Stimulated activated CD4-positive, alpha-beta T cell treated with anti-CD3 and anti-CD28 coated beads, TNF-alpha, amount 100 ng/mL, for 4 hours (primary cell): ENCODE measurements around the gene ARHGEF1.

Experiments used
- DNase-seq, 3 experiments: peaks; one replicate each; pipeline ENCODE4 v3.0.0-alpha.2; 2020; ENCODE audit warnings: low read depth in 3 of 3

The ARHGEF1 gene

DNA sequence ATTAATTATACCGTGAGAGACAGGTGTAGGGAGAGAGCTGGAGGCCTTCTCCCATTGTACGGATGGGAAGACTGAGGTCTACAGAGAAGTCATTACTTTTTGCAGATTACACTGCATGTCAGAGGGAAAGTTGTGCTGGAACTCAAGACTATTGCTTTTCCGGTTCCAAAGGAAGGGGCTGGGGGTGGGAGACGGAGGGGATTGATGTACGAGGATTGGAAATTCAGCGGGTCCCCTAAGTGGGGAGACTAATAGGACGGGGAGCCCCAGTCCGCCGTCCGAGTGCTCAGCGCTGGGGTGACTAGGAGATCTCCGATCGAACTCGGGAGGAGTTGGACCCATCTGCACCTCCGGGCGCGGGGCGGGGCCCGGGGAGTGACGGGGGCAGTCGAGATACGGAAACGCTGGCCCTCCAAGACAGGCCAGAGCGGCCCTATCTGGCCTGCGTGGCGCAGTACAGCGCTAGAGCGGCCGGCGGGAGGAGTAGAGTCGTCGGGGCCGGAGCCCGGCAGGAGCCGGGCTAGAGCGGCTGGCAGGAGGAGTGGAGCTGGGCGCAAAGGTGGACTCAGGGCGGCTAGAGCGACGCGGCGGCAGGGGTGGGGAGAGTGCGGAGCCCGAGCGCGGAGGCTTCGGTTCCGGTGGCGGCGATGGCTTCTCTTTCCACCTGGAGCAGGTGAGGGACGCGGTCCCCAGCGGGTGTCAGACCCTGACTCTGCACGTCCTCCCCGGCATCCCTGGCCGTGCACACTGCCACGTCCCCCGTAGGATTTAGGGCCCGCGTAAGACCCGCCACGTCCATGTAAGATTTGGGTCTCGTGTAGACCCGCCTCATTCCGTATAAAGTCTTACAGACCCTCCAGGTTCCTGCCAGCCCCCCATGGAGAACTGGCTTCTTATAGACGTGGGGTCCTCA lies 1.1 kb downstream of the ARHGEF1 start:
- DNase-seq, result peak; percentile 71 to 78 (median 75)

GRCh38 chr19:41886761-41887710 lies 4.1 kb downstream of the ARHGEF1 start:
- DNase-seq, result peak in 2 of 3 experiments; percentile 18 to 34

DNA sequence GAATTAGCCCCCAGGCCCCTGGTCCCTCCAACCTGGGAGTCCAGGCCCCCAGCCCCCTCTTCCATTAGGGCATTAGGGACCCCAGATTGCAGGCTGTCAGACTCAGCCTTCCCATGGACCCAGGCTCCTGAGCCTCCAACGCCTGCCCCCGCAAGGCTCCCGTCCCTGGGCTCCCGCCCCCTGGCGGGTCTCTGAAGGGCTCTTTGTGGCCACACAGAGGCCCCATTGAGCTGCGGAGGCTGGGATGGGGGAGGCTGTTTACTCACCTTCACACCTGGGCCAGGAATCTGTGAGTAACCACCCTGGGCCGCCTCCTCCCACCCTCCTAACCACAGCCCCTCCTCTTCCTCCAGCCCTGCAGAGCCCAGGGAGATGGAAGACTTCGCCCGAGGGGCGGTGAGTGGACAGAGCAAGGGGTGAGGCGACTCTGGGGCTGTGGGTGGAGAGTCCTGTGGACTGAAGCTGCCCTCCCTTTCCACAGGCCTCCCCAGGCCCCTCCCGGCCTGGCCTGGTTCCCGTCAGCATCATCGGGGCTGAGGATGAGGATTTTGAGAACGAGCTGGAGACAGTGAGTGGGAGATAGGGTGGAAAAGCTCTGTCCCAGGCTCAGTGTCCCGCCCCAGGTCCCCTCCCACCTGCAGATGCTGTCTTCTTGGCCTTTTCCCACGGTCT lies 4.9 kb downstream of the ARHGEF1 start:
- DNase-seq, result peak; percentile 65 to 85 (median 77)

GRCh38 chr19:41888926-41889325 lies 5.9 kb downstream of the ARHGEF1 start:
- no peak for DNase-seq

DNA sequence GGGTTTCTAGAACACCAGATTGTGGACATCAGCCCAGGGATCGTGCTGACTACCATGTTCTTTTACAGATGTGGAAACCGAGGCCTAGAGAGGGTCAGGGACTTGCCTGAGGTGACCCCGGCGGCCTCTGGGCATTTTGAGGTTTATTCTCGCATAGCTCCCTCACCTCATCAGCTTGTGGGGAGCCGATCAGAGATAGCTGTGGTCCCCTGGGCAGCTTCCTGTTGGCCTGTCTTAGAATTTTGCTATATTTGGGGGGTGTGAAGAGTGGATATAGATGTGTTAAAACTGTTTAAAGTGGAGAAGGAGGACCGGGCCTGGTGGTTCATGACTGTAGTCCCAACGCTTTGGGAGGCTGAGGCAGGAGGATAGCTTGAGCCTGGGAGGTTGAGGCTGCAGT lies 6.9 kb downstream of the ARHGEF1 start:
- no peak for DNase-seq

DNA sequence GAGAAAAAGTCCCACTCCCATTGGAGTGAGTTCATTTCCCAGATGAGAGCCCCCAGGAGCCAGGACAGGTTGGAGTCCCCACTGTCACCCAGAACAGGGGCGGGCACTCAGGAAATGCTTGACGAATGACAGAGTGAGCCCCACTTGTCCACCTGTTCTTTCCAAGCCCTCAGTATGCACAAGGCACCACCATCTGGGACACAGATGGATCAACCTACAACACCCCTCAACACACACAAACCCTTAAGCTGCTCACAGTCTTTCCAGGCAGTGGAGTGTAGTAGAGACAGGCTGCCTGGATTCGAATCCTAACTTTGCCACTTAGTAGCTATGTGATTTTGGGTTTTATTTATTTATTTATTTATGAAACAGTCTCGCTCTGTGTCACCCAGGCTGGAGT lies 8.0 kb downstream of the ARHGEF1 start:
- DNase-seq, result no peak

DNA sequence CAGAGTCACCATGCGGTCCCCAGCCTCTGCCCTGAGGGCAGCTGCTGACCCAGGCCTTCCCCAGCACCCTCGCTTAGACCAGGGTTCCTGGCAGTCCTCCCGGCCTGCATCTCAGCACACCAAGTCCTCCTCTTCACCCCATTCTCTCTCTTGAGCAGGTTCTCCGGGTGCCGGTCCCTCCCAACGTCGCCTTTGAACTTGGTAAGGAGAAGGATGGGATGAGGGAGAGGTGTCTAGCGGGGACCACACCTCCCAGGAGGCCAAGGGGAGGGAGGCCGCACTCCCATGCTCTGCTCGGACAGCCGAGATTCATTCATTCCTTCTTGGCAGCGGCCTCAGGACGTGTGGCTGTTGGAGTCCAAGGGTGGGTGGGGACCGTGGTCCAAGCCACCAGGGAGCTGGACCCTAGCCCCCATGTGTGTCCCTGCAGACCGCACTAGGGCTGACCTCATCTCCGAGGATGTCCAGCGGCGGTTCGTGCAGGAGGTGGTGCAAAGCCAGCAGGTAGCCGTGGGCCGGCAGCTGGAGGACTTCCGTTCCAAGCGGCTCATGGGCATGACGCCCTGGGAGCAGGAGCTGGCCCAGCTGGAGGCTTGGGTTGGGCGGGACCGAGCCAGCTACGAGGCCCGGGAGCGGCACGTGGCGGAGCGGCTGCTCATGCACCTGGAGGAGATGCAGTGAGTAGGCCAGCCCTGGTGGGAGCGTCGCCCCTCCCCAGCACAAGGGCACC lies 9.4 kb downstream of the ARHGEF1 start:
- no peak for DNase-seq

DNA sequence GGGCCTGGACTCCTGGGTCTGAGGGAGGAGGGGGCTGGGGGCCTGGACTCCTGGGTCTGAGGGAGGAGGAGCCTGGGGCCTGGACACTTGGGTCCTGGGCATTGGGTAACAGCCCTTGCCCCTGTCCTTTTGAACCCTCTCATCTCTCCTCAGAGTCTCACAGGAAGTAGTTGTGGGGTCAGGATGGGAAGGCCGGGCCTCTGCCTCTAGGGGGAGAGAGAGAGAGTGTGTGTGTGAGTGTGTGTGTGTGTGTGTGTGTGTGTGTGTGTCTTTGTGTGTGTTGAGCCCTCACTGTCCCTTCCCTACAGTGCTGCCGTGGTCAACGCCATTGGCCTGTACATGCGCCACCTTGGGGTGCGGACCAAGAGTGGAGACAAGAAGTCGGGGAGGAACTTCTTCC lies 10.9 kb downstream of the ARHGEF1 start:
- DNase-seq, result no peak

GRCh38 chr19:41894350-41894749 lies 11.4 kb downstream of the ARHGEF1 start:
- no peak for DNase-seq

DNA sequence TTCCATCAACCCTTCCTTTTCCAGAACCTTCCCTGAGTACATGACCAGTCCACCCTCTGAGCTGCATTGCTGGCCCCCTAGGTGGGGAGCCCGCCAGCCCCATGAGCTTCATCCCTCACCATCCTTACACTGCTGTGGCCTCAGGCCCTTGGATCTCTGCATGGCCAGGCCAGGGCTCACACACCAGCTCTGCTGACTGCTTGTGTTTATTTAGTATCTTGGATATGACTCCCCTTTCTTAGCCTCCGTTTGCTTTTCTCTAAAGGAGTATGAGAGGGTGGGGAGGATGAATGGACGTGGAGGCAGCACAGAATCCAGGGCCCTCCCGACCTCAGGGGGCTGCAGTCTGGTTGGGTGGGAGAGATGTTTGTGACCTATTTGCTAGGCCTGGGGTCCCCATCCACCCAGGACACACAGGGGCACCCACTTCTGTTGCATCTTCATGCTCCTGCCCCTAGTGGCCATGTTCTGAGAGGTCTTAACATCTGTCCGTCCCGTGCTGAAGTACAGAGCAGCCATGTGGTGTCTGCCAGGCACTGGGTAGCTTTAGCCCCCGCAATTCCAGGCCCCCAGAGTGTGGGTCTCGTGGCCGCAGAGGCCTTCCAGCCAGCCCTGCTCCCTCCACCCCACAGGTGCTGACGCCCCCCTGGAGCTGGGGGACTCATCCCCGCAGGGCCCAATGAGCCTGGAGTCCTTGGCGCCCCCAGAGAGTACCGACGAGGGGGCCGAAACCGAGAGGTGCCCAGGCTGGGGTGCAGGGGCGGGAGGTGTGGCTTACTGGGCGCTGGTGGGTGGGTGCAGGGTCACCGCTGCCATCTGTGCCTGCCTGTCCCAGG lies 13.0 kb downstream of the ARHGEF1 start:
- no peak for DNase-seq

- DNase-seq, result no peak
These were observed 13.6 kb downstream of the ARHGEF1 start for GRCh38 chr19:41896581-41896942.

DNA sequence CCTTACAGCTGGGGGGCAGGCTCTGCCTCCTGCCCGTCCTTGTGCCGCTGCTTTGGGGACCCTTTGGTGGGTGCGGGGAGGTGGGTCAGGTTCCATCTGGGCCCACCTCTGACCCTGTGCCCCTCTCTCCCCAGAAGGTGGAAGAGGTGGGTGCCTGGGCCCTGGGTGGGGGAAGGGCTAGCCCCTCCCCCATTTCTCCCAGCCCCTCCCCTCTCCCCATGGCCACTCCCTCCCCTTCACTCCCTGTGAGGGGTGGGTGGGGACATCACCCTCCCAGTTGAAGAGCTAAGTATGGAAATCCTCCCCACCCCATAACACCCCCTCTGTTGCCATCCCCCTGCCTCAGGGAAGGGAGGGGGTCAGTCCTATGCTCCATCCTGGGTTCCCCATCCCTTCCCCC lies 14.2 kb downstream of the ARHGEF1 start:
- no peak for DNase-seq

- DNase-seq, result no peak
These were observed 14.8 kb downstream of the ARHGEF1 start for GRCh38 chr19:41897820-41898219.

DNA sequence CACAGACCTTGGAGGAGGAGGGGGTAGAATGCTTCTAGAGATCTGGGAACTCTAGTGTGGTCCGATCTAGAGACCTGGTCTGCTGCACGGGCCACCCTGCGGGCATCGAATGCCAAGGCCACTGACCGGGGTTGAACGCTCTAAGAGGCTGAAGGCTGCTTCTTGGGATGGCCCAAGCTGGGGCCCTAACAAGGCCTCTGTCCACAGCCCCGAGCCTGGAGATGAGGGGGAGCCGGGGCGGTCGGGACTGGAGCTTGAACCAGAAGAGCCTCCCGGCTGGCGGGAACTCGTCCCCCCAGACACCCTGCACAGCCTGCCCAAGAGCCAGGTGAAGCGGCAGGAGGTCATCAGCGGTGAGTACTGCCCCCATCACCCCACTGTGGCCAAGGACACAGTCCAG lies 15.3 kb downstream of the ARHGEF1 start:
- DNase-seq, result no peak

GRCh38 chr19:41901707-41902360 lies 18.9 kb downstream of the ARHGEF1 start:
- no peak for DNase-seq

GRCh38 chr19:41902594-41902993 lies 19.6 kb downstream of the ARHGEF1 start:
- no peak for DNase-seq

DNA sequence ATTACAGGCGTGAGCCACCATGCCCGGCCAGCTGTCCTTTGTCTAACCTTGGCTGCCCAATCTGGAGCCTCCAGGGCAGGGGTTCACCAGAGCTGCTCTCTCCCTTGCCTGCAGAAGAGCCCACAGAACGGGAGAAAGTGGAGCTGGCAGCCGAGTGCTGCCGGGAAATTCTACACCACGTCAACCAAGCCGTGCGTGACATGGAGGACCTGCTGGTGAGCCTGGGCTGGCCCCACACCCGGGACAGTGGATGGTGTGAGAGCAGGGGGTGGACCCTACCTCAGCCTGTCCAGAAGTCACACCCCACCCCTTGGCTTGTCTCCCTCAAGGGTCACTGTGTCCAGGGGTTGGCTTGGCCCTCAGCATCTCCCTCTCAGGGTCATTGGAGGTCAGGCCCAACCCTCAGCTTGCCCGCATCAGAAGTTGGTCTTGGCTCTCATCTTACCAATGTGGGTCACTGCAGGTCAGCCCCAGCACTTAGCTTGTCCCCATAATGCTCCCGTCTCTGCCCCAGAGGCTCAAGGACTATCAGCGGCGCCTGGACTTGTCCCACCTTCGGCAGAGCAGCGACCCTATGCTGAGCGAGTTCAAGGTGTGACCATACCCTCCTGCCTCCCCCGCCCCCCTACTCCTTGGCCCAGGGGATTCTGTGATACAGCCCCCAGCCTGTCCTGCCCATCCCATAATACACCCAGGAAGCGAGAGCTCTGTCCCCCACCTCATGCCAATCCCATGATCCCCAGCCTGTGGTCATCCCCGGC lies 20.4 kb downstream of the ARHGEF1 start:
- DNase-seq, result no peak

DNA sequence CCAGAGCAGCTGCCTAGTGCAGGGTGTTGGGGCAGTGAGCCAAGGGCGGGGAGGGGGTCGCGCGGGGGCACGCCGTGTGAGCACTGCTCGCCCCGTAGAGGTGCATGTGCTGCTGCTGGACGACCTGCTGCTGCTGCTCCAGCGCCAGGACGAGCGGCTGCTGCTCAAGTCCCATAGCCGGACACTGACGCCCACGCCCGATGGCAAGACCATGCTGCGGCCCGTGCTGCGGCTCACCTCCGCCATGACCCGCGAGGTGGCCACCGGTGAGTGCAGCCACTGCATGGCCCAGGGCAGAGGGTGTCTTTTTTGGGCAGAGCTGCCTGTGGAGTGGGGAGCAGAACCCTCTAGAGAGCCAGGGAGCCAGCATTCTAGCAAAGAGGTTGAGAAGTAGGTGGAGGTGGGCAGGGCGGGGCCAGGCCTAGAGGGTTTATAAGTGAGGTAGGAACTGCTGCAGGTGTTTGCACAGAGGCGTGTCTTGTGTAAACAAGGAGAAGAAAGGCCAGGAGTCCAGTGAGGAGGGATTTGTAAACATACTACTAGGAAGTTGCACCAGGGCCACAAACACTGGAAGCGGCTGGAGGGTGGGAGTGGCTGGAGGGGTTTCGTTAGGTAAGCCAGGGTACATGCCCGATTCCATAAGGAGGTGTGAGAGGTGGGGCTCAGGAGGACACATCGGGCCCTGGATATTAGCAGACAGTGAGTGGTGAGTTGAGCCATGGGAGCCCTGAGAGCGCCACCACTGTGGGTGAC lies 21.3 kb downstream of the ARHGEF1 start:
- no peak for DNase-seq
